SU-DHL-6 (cell line): ENCODE data around the gene SYNPR.

Source experiments
- EZH2phosphoT487 ChIP-seq: fragments of 200-600 bp; sonication (generic), shearing (Covaris generic); conservative IDR thresholded peaks from 2 replicates; pipeline ENCODE4 v1.6.1; 2018; ENCODE audit warnings: mild to moderate bottlenecking, antibody characterized with exemption, low read length, moderate library complexity, mixed read lengths
- TF ChIP-seq, protein P1 (sequence below): fragments of 200-600 bp; sonication (generic); IDR thresholded peaks from one replicate; pipeline ENCODE4 v1.5.1; 2017; ENCODE audit warnings: antibody characterized with exemption, mild to moderate bottlenecking, low read length, moderate library complexity; ENCODE audit not compliant: insufficient read depth, poor library complexity, severe bottlenecking

DNA sequence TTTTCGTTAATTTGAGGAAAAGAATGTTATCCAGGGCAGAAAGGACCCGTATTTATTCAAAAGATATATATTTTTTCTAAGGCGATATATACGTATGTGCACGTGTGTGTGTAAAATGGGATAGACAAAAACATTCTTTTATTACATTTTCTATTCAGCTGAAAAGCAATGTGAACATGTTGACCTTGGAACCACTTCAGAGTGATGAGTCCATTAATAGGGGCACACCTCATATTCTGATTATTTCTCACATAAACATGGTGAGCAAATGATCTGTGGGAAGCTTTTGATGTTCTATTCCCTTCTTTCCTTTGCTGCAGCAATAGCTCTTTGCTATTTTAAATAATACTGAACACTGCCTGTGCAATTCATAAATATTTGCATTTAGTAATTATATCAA is 87.6 kb downstream of the SYNPR start:
- TF ChIP-seq, protein P1, sequence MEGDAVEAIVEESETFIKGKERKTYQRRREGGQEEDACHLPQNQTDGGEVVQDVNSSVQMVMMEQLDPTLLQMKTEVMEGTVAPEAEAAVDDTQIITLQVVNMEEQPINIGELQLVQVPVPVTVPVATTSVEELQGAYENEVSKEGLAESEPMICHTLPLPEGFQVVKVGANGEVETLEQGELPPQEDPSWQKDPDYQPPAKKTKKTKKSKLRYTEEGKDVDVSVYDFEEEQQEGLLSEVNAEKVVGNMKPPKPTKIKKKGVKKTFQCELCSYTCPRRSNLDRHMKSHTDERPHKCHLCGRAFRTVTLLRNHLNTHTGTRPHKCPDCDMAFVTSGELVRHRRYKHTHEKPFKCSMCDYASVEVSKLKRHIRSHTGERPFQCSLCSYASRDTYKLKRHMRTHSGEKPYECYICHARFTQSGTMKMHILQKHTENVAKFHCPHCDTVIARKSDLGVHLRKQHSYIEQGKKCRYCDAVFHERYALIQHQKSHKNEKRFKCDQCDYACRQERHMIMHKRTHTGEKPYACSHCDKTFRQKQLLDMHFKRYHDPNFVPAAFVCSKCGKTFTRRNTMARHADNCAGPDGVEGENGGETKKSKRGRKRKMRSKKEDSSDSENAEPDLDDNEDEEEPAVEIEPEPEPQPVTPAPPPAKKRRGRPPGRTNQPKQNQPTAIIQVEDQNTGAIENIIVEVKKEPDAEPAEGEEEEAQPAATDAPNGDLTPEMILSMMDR: no peak
- TF ChIP-seq EZH2phosphoT487: no peak
